GM13977 (cell line): ENCODE measurements around the gene SRXN1.

ENCODE experiments used
- DNase-seq: peaks from one replicate; pipeline ENCODE4 v3.0.0; 2012; ENCODE audit warnings: low spot score
- in situ Hi-C: fragments of 300-500 bp; cut with MboI; formaldehyde crosslinking; loops from one replicate; pipeline ENCODE4 v1.12.0; 2022; ENCODE audit warnings: low sequenced_read_pairs, low pct_unique_long_range_greater_than_20kb, mixed read lengths, inconsistent platforms; ENCODE audit not compliant: unreplicated experiment
- TF ChIP-seq, protein P1 (sequence below): IDR thresholded peaks from 2 replicates; pipeline ENCODE4 v1.5.1; 2012; ENCODE audit warnings: mild to moderate bottlenecking, control low read depth; ENCODE audit not compliant: insufficient read depth; ENCODE audit errors: extremely low read depth, missing control alignments

Gene SRXN1

DNA sequence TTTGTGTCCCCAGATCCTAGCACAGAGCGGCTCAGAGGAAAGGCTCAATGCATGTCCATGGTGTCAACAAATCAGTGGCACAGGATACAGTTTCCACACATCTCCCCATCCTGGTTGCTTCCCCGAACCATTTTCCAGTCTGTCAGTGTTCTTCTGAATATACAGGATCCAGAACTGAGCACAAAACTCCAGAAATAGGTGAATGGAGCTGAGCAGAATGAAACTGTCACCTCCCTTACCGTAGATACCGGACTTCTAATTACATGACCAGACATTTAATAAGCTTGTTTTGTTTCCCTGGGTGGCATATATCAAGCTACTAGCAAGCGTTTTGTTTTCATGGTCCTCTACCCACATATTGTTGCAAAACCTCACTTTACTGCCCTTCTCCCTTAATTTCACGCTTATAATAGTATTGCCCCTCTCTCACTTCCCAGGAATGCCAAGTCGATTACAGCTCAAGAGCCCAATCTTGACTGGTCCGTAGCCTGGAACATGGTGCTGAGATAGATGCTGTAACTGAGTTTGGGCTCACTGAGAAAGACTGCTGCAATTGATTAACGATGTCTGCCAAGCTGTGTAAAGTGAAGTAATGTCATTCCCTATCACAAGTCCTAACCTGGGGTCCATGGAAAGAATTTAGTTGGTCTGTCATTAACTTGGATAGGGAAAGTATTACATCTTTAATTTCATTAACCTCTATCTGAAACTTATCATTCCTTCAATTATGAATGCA is 34.6 kb upstream of the SRXN1 start:
- in situ Hi-C loops: no loop called here
- no peak for DNase-seq
- TF ChIP-seq, protein P1, sequence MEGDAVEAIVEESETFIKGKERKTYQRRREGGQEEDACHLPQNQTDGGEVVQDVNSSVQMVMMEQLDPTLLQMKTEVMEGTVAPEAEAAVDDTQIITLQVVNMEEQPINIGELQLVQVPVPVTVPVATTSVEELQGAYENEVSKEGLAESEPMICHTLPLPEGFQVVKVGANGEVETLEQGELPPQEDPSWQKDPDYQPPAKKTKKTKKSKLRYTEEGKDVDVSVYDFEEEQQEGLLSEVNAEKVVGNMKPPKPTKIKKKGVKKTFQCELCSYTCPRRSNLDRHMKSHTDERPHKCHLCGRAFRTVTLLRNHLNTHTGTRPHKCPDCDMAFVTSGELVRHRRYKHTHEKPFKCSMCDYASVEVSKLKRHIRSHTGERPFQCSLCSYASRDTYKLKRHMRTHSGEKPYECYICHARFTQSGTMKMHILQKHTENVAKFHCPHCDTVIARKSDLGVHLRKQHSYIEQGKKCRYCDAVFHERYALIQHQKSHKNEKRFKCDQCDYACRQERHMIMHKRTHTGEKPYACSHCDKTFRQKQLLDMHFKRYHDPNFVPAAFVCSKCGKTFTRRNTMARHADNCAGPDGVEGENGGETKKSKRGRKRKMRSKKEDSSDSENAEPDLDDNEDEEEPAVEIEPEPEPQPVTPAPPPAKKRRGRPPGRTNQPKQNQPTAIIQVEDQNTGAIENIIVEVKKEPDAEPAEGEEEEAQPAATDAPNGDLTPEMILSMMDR: no peak

DNA sequence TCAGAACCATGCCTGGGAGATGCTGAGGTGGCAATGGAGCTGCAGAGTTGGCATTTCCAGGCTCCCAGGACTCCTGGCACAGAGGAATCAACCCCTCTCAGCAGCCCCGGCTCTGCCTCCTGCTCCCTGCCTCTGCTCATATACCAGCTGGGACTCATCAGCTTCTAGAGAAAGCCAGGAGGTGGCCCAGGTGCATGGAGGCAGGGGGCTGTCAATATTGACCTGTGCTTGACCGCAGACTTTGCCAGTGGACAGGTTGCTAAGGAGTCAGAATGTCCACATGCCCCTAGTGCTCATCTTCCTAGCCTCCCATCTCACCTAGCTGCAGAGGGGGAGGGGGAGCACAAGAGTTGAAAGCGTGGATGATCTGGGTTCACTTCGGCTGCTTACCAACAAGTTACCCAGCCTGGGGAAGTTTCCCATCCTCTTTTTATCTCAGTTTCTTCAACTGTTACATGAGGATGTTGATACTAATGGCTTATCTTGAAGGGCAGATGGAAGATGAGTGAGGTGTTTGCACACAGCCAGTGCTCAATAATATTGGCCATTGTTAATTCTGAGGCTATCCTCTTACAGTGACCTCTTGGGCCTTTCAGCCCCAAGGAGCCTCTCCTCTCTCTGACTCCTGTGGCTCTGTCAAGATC is 31.8 kb upstream of the SRXN1 start:
- TF ChIP-seq, protein P1: no peak
- in situ Hi-C loops: no loop called here
- DNase-seq: no peak

DNA sequence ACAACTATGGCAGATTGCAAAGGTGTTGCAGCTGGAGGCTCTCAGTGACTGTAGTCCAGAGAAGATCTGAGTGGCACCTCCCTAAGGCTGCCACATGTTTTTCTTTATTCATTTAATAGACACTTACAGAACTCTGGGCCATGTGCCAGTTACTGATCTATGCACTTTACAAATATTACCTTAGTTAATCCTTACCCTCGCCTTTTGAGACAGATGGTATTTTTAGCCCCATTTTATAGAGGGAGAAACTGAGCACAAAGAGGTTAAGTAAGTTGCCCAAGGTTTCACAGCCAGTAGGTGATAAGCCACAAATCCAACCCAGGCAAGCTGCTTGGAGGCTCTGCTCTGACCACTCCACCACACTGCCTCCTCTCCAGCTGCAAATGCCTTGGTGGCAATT is 29.1 kb upstream of the SRXN1 start:
- TF ChIP-seq, protein P1: no peak
- no peak for DNase-seq
- in situ Hi-C loops: no loop called here

DNA sequence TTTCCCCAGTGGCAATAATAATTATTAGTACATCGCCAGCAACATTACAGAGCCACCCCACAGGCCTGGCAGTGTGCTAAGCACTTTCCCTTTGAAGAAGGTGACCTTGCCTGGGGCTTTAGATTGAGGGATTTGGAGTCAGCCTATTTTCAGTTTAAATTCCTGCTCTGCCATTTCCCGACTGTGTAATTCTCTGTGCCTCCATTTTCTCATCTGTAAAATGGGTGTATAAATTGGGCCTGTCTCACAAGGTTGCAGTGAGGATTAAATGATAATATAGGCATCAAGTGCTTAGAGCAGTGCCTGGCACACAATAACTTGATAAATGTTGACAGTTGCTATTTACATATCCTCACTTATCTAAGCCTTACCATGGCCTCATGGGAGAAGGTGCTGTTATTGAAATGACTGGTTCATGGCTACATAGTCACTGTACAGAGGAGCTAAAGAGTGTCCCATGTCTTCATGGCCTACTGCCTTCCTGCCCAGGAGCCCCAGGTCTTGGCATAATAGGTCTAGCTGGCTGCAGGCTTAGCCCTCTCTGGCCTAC is 27.7 kb upstream of the SRXN1 start:
- in situ Hi-C loops: no loop called here
- TF ChIP-seq, protein P1: no peak
- no peak for DNase-seq

DNA sequence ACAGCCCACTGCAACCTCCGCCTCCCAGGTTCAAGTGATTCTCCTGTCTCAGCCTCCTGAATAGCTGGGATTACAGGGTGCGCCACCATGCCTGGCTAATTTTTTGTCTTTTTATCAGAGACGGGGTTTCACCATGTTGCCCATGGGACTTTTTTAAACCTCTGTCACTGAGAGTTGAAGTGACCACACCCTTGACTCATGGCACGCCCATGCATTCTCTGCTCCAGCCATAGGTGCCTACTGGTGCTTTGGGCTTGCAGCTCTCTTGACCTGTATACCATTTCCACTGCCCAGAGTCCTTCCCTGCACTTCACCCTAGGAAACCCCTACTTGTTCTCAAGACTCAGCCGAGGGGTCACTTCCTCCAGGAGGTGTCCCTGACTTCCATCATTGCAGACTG is 25.0 kb upstream of the SRXN1 start:
- in situ Hi-C loops: no loop called here
- TF ChIP-seq, protein P1: no peak
- DNase-seq: no peak

DNA sequence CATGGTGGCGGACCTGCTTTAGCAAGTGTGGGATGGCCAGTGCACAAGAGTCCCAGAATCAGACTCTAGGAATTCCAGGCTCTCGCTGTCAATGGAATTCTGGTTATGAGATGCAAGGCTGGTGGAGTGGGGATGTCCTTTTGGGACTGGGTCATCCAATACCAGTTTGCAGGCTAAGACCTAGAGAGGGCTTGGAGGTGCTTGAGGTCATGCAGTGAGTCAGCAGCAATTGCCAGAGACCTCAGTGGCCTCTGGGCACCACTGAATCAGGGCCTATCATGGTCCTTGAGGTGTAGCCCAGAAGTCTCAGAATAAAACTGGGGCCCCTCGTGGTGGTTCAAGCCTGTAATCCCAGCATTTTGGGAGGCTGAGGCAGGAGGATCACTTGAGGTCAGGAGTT is 24.0 kb upstream of the SRXN1 start:
- DNase-seq: no peak
- TF ChIP-seq, protein P1: no peak
- in situ Hi-C loops: no loop called here
